RPMI8226 (cell line): ENCODE data around the gene ERCC4.

Experiments used
- DNase-seq: peaks from one replicate; pipeline ENCODE4 v3.0.0-alpha.2; 2015

The ERCC4 gene

GRCh38 chr16:13951611-13952010 lies 31.7 kb downstream of the ERCC4 start:
- no peak for DNase-seq

- no peak for DNase-seq
Observed at GRCh38 chr16:13953501-13953900, 33.5 kb downstream of the ERCC4 start.

- DNase-seq, result no peak
Observed at GRCh38 chr16:13956635-13957196, 36.8 kb downstream of the ERCC4 start.

- peak; percentile 97 for DNase-seq
Observed at GRCh38 chr16:13957197-13958078, 37.5 kb downstream of the ERCC4 start.

GRCh38 chr16:13958474-13958873 lies 38.5 kb downstream of the ERCC4 start:
- DNase-seq, result no peak

GRCh38 chr16:13959626-13960025 lies 39.7 kb downstream of the ERCC4 start:
- no peak for DNase-seq

- peak; percentile 37 for DNase-seq
Observed at GRCh38 chr16:13961099-13961811, 41.3 kb downstream of the ERCC4 start.

- DNase-seq, result no peak
Observed at GRCh38 chr16:13962232-13962631, 42.3 kb downstream of the ERCC4 start.

GRCh38 chr16:13968835-13969234 lies 48.9 kb downstream of the ERCC4 start:
- DNase-seq, result no peak

- no peak for DNase-seq
Observed at GRCh38 chr16:13969711-13970110, 49.8 kb downstream of the ERCC4 start.

- no peak for DNase-seq
Observed at GRCh38 chr16:13970708-13971422, 50.9 kb downstream of the ERCC4 start.

- no peak for DNase-seq
Observed at GRCh38 chr16:13973321-13974023, 53.5 kb downstream of the ERCC4 start.

- no peak for DNase-seq
Observed at GRCh38 chr16:13977177-13977576, 57.2 kb downstream of the ERCC4 start.

GRCh38 chr16:13982451-13982850 lies 62.5 kb downstream of the ERCC4 start:
- no peak for DNase-seq

GRCh38 chr16:13983625-13984024 lies 63.7 kb downstream of the ERCC4 start:
- no peak for DNase-seq

GRCh38 chr16:13984794-13985193 lies 64.8 kb downstream of the ERCC4 start:
- no peak for DNase-seq

- DNase-seq, result peak; percentile 33
Observed at GRCh38 chr16:13988038-13988437, 68.1 kb downstream of the ERCC4 start.

GRCh38 chr16:13992322-13992721 lies 72.4 kb downstream of the ERCC4 start:
- DNase-seq, result no peak

GRCh38 chr16:13992976-13993375 lies 73.0 kb downstream of the ERCC4 start:
- DNase-seq, result no peak

GRCh38 chr16:13994239-13995106 lies 74.5 kb downstream of the ERCC4 start:
- peak; percentile 24 for DNase-seq

- no peak for DNase-seq
Observed at GRCh38 chr16:13995194-13995593, 75.2 kb downstream of the ERCC4 start.
